Posterior vena cava (tissue), 2 donors: ENCODE data around the gene PPP1R10. TPM values are rescaled to one million over a fixed set of nuclear protein-coding genes. Genes with fewer than 3 reads are reported as not detected.
A peak's percentile ranks its signal among the peaks of the same experiment; 100 is the strongest.
"Not testable (repeated sequence)": the region's sequence is repeated elsewhere in the genome, so short reads cannot be mapped to it uniquely, and the experiment has no call there.

ENCODE experiments used
- DNase-seq: peaks from one replicate; pipeline ENCODE4 v3.0.0-alpha.2; 2020; ENCODE audit warnings: low spot score
- intact Hi-C, 2 donors: fragments of 100-400 bp; cut with DNase I; formaldehyde crosslinking; loops; one replicate each; pipeline versions ENCODE4 v1.14.1 to v1.14.2; 2022 to 2023
- long read RNA-seq, 2 donors: library from polyadenylated mRNA; unstranded; transcript quantifications; one replicate each; pipeline ENCODE4 v2.0.0, GENCODE V29; 2020 to 2021
- total RNA-seq, 2 donors: library from RNA; stranded (reverse); fragmentation: NEBNext Ultra II Directional; extraction: Animal tissue kit (Norgen Biotek cat#: 25700); gene quantifications; one replicate each; pipeline ENCODE4 v1.2.1, GENCODE V29; 2021
- donor health status: DM: yes; HTN: yes; CAD: no.
- donor health status: DM: yes; HTN: yes; CAD: no.

Gene PPP1R10
- total RNA-seq: 10 to 100 TPM; 35.2 to 50.7 TPM
- long read RNA-seq, donor 1, partial matches to known transcripts: 5 of 6 reads
- long read RNA-seq, donor 1, other reads (novel, unspliced or antisense): 1 of 6 reads
- long read RNA-seq, donor 2, partial matches to known transcripts: 29 of 31 reads
- long read RNA-seq, donor 2, other reads (novel, unspliced or antisense): 2 of 31 reads

DNA sequence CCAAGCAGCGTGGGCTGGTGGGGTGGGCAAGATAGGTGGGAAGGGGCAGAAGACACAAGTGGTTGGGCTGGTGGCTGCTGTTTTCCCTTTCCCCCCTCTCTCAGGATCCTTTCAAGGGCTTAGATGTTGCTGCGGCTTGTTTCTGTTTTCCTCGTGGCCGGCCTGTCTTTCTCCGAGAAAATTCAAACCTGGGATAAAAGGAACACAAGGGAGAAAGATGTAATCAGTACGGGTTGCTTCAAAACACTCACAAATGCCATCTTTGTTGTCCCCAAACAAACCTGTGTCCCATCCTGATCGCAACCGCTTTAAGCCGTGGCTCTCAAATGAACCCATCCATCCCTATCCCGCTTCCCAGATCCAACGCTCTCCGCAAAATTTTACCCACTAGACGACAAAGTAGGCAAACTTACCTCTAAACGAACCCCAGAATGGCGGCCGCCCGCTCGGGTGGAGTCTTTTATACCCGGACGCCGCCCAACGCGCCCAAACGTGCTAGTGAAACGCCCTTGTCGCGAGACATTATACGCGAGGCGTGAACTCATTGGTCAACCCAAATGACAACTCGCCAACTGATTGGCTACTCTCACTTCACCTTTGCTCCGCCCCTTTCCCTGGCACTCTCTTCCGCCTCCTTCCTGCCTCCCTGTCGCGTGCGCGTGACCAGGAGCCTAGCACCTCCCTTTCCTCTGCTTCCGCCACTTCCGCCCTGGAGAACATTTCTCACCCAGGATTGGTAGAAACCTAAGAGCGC lies at the start of gene PPP1R10:
PPP1R10 (minus strand) TSS at position 433 of the 754 bp plus-strand sequence. CDS start 7,299 bp downstream, outside the sequence.
- DNase-seq: peak; percentile 99
- intact Hi-C loops: no loop called here

DNA sequence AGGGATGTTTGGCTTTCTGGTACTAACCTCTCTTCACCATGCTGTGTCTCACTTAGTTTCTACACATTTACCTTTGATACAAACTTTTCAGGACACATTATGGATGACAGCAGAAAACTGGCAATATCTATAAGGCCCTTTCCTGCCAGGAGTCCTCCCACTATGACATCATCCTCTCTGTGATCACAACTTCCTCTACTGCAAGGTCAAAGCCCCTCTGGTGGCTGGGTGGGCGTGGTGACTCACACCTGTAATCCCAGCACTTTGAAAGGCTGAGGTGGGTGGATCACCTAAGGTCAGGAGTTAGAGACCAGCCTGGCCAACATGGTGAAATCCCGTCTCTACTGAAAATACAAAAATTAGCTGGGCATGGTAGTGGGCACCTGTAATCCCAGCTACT lies 49.3 kb upstream of the PPP1R10 start:
- intact Hi-C loops: loop anchor here in 1 of 2 donors (10.0 kb wide), 1 partner anchor 429 kb away; no protein-coding TSS in a partner anchor
- DNase-seq: not testable (repeated sequence)

DNA sequence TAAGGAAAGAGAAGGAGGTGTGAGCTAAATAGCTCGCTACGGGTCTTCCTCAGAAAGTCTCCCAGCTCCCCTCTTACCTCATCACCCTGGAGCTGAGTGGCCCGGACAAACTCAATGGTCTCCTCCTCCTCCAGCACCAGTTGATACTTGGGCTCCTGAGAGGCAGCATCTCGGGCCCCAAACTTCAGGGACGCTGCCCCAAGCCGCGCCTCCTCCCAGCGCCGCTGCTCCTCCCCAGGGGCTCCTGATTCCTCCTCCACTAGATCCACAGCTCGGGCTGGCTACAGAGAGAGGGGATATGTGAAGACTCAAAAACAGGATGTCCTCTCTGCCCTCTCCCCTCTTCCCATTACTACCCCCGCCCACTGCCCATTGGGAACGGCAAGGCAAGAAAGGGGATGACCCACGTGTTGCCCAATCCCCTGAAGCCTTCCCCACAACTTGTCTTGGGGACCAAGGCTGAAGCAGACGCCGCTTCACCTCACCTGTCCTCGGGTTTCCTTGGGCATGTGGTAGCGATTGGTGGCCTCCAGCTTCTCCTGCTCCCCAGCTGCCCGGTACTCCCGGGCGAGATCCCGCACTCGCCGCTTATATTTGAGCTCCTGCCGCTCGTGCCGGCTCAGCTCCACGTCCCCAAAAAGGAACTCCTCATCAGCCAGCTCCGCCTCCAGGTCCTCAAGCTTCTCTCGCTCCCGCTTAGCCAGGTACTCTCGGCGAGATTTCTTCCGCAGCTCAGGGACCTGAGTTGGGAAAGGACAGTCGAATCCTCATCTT lies 48.1 kb upstream of the PPP1R10 start:
- intact Hi-C loops: loop anchor here in 1 of 2 donors (10.0 kb wide), 1 partner anchor 430 kb away; no protein-coding TSS in a partner anchor
- no peak for DNase-seq

DNA sequence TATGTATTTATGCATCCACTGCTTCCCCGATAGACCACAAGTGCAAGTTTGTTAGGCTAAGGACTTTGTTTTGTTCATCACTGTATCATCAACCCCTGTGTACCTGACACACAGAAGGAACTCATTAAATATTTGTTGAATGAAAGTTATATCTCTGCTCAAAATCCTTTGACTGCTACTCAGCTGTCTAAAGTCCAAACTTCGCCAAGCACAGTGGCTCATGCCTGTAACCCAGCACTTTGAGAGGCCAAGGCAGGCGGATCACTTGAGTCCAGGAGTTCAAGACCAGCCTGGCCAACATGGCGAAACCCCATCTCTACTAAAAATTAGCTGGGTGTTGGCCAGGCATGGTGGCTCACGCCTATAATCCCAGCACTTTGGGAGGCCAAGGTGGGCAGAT lies 40.9 kb upstream of the PPP1R10 start:
- DNase-seq, intact Hi-C loops: not testable (repeated sequence)

DNA sequence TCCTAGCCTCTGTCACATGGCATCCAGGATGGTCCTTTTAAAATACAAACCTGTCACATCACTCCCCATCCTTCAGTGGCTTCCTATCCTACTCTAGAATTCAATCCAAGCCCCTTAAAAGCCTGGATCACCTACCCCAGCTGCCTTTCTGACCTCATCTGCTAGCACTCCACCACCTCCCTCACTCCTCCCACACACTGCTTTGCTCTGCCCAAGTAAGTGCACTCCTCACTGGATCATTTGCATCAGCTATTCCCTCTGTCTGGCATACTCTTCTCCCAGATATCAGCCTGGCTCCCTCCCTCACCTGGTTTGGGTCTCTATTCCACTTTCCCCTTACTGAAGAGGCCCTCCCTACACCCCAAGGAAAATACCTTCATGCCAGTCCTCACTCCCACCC lies 40.4 kb upstream of the PPP1R10 start:
- no peak for DNase-seq
- intact Hi-C loops: no loop called here

DNA sequence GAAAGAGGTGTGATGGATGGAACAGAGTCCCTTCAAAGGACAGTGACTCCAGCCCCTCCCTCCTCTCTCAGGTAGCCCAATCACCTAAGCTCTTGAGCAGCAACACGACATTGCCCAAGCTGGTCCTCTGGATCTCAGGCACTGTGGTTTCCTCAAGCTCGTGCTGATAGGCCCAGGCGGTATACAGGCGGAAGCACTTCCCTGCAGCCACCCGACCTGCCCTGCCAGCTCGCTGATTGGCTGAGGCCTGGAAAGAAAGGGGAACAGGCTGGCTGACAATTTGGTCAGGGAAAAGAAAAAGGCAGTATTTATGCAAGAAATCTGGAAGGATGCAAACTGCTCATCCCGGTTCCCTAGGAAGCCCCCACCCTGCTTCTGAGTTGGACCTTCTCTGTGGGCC lies 39.5 kb upstream of the PPP1R10 start:
- DNase-seq: no peak
- intact Hi-C loops: no loop called here

DNA sequence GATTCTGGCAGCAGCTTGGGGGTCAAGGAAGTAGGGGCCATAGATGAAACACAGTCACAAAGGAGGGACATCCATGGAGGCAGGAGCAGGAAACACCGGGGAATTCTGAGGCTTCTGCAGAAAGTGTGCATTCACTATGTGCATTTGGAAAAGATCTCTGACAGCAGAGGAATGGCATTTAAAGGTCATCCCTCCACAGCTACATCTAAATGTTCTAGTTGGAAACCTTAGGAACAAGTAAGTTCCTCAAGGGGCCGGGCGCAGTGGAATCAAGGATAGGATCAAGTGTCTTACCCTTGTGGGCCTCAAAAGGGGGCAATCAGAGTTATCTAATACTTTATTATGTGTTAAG lies 38.7 kb upstream of the PPP1R10 start:
- DNase-seq: no peak
- intact Hi-C loops: no loop called here

DNA sequence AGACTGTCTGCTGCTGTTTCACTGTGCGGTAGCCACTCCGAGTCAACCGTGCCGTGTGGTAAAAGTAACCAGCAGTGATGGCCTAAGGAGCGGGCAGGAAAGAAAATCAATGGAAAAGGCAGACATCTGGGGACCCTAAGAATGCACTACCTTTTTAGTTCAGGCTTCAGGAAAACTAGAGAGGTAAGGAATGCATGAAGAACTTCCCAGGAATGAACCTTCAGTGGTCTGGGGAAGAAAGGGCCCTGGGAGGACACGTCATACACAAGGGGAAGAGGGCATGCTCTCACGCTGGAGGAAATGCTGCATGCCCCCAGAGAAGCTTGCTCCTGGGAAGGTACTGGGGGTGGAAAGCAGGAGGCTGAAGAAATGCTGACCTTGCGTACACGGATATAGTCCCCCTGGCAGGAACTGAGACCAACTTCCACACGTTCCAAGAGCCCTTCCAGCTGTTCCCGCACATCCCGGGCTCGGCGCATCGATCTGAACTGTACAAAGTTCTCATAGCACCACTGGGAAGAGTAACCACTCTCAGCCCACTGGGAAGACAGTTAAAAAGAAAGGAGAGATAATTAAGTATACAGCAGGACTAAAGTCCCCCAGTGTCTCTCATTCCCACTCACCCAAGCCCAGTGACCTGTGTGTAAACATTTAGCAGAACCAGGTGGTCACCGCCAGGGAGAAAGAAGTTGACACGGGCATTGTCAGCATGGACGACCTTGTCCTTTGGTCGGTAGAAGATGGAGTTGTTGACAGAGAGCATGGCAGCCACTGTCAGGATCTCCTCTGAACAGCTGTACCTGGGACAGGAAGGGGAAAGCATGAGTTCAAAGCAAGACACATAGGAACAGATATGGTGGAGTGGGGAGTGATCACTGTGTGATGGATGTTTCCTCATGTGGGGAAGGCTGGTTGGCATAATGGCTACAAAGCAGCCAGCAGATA lies 38.0 kb upstream of the PPP1R10 start:
- intact Hi-C loops: no loop called here
- no peak for DNase-seq

DNA sequence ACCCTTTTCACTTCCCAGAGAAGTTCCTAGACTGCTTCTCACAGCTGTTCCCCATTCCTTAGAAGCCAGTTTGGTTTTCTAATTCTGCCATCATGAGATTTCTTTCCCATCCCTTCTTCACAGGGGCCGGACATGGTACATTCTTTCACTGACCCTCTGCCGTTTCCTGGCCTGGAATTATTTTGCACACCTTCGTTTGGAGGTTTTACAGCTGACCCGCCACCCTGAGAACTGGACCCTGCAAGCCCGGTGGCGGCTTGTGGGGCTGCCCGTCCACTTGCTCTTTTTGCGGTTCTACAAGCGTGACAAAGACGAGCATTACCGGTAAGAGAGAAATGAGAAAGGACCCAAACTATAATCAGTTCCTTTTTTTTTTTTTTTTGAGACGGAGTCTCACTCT lies 34.1 kb upstream of the PPP1R10 start:
- intact Hi-C loops: no loop called here
- no peak for DNase-seq

DNA sequence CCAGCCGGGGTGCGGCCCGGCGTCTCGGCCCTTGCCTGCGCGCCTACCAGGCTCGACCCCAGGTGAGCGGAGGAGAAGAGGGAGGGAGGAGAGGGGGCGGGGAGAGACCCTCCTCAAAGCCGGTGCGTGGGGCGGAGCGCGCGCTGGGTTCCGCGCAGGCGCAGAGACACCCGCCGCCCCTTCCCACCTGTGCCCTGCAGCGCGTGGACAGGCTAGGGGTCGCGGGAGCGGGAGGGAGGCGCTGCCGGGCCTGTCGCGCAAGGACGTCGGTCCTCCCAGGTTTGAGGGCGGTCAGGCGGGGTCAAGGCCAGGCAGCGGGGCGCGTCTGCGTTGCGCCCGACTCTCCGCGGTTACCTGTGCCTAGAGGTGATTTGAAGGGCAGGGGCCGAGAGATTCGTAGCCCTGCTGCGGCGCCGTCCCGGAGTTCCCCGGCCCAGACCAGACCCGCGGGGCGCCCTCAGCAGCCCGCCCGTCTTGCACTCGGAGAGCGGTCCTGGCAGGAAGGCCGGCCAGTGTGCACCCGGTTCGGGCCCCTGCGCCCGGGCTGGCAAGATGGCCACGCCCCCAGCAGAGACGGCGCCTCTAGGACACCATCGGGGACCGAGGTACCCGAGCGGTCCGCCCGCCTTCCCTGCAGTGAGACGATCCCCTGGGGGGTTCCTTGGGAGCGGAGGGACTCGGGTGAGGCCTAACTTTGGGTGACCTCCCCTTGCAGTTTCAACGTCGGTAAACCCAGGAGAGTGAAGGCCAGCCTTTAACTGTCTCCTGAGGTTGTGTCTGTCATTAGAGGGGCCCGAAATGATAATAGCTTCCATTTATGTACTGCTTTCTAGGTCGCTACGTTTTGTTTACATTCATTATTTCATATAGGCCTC lies 30.4 kb upstream of the PPP1R10 start:
- intact Hi-C loops: no loop called here
- DNase-seq: peak; percentile 92

DNA sequence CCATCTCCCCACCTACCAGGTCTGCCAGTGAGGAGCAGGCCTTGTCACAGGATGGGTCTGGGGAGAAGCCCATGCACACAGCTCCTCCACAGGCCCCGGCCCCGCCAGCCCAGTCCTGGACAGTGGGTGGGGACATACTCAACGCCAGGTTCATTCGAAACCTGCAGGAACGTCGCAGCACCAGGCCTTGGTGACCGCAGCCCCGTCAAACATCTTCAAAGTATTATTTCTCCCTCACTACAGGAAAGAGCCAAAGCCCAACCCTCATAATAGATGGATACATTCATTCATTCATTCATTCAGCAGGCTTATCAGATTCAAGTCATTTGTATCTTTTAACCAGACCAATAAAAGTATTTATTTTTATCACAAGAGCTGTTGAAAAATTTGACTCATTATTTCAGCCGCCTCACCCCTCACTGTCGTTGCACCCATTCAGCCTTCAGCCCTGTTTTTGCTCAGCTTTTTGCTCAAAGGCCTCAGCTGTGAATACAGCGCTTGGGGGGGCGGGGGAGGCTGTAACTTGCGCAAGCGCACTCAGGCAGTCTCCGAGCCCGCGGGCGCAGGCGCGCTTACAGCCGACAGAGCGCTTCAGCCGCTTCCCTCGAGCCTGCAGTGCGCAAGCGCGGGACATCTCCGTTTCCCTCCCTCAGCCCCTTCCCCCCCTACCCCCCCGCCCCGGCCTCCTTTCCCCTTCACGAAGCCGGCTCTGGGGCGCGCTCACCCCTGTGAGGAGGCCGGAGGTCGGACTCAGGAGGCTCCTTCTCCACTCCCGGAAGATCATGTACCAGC lies 29.6 kb upstream of the PPP1R10 start, which contains the start of gene C6orf136:
C6orf136 (plus strand) TSS at position 684 of the 792 bp plus-strand sequence; CDS start at position 783, 99 bp downstream.
- DNase-seq: peak; percentile 98
- intact Hi-C loops: no loop called here

DNA sequence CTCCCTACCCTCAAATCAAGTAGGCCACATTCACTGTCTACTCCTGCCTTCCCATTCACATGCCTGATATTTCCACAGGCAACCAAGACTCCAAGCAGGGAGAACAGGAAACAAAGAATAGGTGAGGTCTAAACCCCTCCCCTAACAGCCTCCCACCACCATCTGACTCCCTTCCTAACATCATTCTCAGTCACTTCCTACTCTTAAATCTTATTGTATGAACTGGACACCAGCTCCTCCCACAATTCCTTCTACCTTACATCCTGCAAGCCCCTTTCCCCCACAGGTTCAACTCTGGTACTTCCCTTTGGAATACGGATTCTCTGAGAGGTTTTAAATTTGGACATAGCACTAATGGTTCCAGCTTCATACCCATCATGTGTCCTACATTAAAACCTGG lies 28.9 kb upstream of the PPP1R10 start:
- intact Hi-C loops: no loop called here
- no peak for DNase-seq

DNA sequence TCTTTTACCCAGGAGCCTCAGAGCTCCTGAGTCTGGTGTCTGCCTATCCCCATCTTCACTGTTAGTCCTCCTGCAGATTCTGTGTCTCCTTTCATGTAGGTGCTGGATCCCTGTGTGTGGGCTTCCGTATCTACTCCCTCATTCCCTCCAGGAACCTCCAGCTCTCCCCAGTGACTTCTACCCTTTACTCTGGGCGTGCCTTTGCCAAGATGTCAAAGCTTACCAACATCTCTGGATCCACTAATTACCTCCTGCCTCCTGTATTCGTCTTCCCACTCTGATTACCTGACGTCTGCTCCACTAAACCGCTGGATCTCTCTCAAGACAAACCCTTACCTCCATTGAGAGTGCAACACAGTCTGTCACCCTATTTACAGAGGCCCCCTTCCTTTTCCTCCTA lies 27.7 kb upstream of the PPP1R10 start:
- DNase-seq: no peak
- intact Hi-C loops: no loop called here

DNA sequence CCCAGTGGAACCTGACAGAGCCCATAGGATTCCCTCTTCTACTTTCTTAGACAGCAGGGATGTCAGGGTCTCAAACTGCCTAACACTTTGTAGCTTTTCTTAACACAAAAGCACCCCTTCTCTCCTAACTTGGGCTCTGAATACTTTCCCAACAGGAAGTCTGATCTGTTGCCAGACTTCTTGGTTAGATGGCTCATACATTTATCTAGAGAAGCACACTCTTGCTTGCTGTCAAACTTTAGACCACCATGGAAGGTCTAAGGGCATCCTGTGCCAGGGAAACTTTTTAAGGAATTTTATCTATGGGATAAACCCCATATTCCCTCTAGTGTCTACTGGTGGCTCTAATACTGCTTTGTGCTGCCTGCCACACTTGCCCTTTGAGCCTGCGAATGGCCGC lies 26.6 kb upstream of the PPP1R10 start:
- no peak for DNase-seq
- intact Hi-C loops: no loop called here

DNA sequence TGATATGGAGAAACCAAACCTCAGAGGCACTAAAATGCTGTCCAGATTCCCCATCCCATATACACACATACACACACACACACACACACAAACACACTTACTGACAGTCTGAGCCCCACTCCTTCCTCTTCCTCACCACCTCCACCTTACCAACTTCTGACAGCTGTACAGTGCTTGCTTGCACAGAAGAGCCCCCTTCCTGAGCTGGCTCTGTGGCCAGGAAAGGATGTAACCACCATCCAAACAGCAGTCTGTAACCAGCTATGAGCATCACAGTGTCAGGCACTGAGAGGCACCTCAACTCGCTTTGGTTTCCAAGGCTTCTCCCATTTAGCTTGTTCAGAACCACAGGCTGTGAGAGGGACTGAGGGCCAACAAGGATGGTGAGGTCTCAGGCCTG lies 24.0 kb upstream of the PPP1R10 start:
- no peak for DNase-seq
- intact Hi-C loops: no loop called here

DNA sequence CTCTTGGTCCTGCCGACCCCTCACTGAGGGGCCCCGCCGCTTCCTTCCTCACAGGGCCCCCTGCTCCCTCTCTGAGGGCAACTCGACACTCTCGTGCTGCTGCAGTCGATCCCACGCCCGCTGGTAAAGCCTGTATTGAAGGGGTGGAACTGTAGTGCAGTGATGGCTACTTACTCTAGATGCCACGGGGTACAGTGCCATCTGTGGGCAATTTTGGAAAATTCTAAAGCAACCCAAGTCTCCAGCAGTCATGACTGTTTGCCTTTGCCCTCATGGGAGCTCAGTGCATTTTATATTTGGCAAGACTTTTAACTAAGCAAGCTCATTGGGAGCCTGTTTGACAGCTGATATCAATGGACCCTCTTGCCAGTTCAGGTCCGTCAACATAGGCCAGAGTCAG lies 23.4 kb upstream of the PPP1R10 start:
- no peak for DNase-seq
- intact Hi-C loops: no loop called here

DNA sequence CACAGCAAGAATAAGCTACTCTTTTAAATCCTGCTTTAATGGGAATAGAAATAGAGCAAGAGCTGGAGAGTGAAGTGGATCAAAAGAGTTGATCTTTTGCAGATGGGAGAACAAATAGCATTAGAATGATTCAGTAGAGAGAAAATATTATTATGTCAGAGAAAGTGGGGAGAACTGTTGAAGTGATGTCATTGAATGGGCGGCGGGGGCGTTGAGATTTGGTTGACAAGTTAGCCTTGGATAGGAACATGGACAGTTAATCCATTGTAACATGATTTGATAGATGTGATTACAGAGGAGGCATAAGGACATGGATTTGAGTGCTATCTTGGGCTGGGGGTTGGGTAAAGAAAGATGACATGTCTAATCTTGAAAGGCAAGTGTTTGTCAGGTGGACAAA lies 18.8 kb upstream of the PPP1R10 start:
- intact Hi-C loops: no loop called here
- no peak for DNase-seq
